Mesenchymal stem cell (in vitro differentiated cells and primary cell): ENCODE measurements around the gene ZNF563. TPM values are rescaled to one million over a fixed set of nuclear protein-coding genes. Genes with fewer than 3 reads are reported as not detected.

Experiments
- DNase-seq: peaks from one replicate; pipeline ENCODE4 v3.0.0-alpha.2; 2013
- H2AFZ ChIP-seq: one replicate; pipeline ENCODE4 v1.6.1; 2013; ENCODE audit warnings: low read depth, mild to moderate bottlenecking, control low read depth, inconsistent platforms, low read length, moderate library complexity
- H2AK5ac ChIP-seq: 2 replicates; pipeline ENCODE4 v1.6.1; 2013; ENCODE audit warnings: low read length, moderate library complexity, mild to moderate bottlenecking, inconsistent platforms; ENCODE audit not compliant: severe bottlenecking
- H2BK120ac ChIP-seq: one replicate; pipeline ENCODE4 v1.6.1; 2013; ENCODE audit warnings: low read depth, mild to moderate bottlenecking, inconsistent platforms, low read length, moderate library complexity
- H2BK12ac ChIP-seq, 2 experiments: one replicate each; pipeline ENCODE4 v1.6.1; 2013; ENCODE audit warnings: inconsistent platforms in 2 of 2, low read length in 2 of 2, mild to moderate bottlenecking in 2 of 2, moderate library complexity in 2 of 2, control low read depth in 1 of 2
- H2BK15ac ChIP-seq: one replicate; pipeline ENCODE4 v1.6.1; 2013; ENCODE audit warnings: mild to moderate bottlenecking, low read depth, inconsistent platforms; ENCODE audit not compliant: poor library complexity, severe bottlenecking
- H2BK5ac ChIP-seq: 2 replicates; pipeline ENCODE4 v1.6.1; 2013; ENCODE audit warnings: low read depth, mild to moderate bottlenecking, low read length, control low read depth, inconsistent platforms; ENCODE audit not compliant: poor library complexity, severe bottlenecking
- H3K14ac ChIP-seq, 2 experiments: one replicate each; pipeline ENCODE4 v1.6.1; 2013; ENCODE audit warnings: inconsistent platforms in 2 of 2, low read length in 2 of 2, control low read depth in 1 of 2, mild to moderate bottlenecking in 1 of 2, moderate library complexity in 1 of 2
- H3K18ac ChIP-seq, 2 experiments: one replicate each; pipeline ENCODE4 v1.6.1; 2013; ENCODE audit warnings: inconsistent platforms in 2 of 2, low read length in 2 of 2, control low read depth in 1 of 2, low read depth in 1 of 2, mild to moderate bottlenecking in 1 of 2
- H3K23ac ChIP-seq, 2 experiments: one replicate each; pipeline ENCODE4 v1.6.1; 2013; ENCODE audit warnings: inconsistent platforms in 2 of 2, low read length in 2 of 2, mild to moderate bottlenecking in 2 of 2, moderate library complexity in 2 of 2, control low read depth in 1 of 2
- H3K27ac ChIP-seq: 2 replicates; pipeline ENCODE4 v1.5.1; 2013; ENCODE audit warnings: mild to moderate bottlenecking, moderate library complexity, low read length, control low read depth, inconsistent platforms; ENCODE audit not compliant: poor library complexity, severe bottlenecking
- H3K27me3 ChIP-seq, 2 experiments: 2 replicates each; pipeline versions ENCODE4 v1.6.1 to v1.7.0; 2013; ENCODE audit warnings: low read length in 2 of 2, mild to moderate bottlenecking in 2 of 2, moderate library complexity in 2 of 2, control low read depth in 1 of 2, inconsistent platforms in 1 of 2; ENCODE audit not compliant: control insufficient read depth in 1 of 2, insufficient read depth in 1 of 2
- H3K36me3 ChIP-seq, 2 experiments: 2 replicates each; pipeline versions ENCODE4 v1.6.1 to v1.7.0; 2013; ENCODE audit warnings: low read length in 2 of 2, control low read depth in 1 of 2, inconsistent platforms in 1 of 2, low read depth in 1 of 2, mild to moderate bottlenecking in 1 of 2; ENCODE audit not compliant: insufficient read depth in 2 of 2, control insufficient read depth in 1 of 2
- H3K4ac ChIP-seq, 2 experiments: one replicate each; pipeline ENCODE4 v1.6.1; 2013; ENCODE audit warnings: inconsistent platforms in 2 of 2, low read length in 2 of 2, mild to moderate bottlenecking in 2 of 2, moderate library complexity in 2 of 2, control low read depth in 1 of 2, low read depth in 1 of 2
- H3K4me1 ChIP-seq: 2 replicates; pipeline ENCODE4 v1.6.1; 2013; ENCODE audit warnings: low read depth, low read length, control low read depth; ENCODE audit not compliant: control insufficient read depth, insufficient read depth
- H3K4me2 ChIP-seq: 2 replicates; pipeline ENCODE4 v1.6.1; 2013; ENCODE audit warnings: low read length, mild to moderate bottlenecking, inconsistent platforms; ENCODE audit not compliant: poor library complexity, severe bottlenecking
- H3K4me3 ChIP-seq, 2 experiments: 2 replicates each; pipeline versions ENCODE4 v1.5.1 to v1.7.0; 2013; ENCODE audit warnings: low read length in 2 of 2, mild to moderate bottlenecking in 2 of 2, control low read depth in 1 of 2, low read depth in 1 of 2; ENCODE audit not compliant: insufficient read depth in 1 of 2
- H3K79me1 ChIP-seq: replicated peaks from 2 replicates; pipeline ENCODE4 v1.6.1; 2013; ENCODE audit warnings: mild to moderate bottlenecking, control low read depth, low read length, inconsistent platforms; ENCODE audit not compliant: poor library complexity, severe bottlenecking
- H3K9ac ChIP-seq: 2 replicates; pipeline ENCODE4 v1.7.0; 2013; ENCODE audit warnings: mild to moderate bottlenecking, low read length, moderate library complexity
- H3K9me3 ChIP-seq: 2 replicates; pipeline ENCODE4 v1.7.0; 2013; ENCODE audit warnings: mild to moderate bottlenecking, low read length; ENCODE audit not compliant: control insufficient read depth
- H4K8ac ChIP-seq: one replicate; pipeline ENCODE4 v1.6.1; 2013; ENCODE audit warnings: inconsistent platforms, mild to moderate bottlenecking, low read length, moderate library complexity
- H4K91ac ChIP-seq: one replicate; pipeline ENCODE4 v1.6.1; 2013; ENCODE audit warnings: mild to moderate bottlenecking, low read length, inconsistent platforms
- WGBS: methylation state at CpG from one replicate; pipeline ENCODE4 v1.1.7; 2013; ENCODE audit warnings: mixed read lengths; 5-methylcytosine and 5-hydroxymethylcytosine counted together
- small RNA-seq: library from polyadenylated mRNA; stranded (forward); fragments of <200 nt; extraction: miRNeasy Mini kit (QIAGEN cat#:217004); gene quantifications from one replicate; pipeline ENCODE3, GENCODE V24; 2013; ENCODE audit warnings: low read depth

The ZNF563 gene

DNA sequence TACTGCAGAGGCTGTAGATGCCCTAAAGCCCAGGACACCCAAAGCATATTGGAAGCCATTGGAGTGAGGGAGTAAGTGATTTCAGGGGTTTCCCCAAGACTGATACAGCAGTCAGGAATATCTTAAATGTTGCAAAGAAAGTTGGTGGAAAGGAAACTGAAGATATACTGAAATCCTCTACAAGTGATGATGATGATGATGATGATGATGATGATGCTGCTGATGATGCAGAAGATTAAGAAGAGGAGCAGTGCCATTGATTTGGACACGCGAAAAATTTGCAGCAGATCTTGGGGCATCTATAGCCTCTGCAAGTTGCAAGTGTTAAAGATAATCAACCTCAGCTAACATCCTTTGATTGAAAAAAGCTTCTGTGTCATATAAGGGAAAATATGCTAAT lies 62.6 kb downstream of the ZNF563 start:
- Histone ChIP-seq H4K91ac (no peak overlapping the region), H3K4me3 (peak overlapping the region in 1 of 2 experiments; percentile 60), H3K79me1 (peaks cover 7% of the 10 kb centered on the region), H3K27me3 (no peaks in the 10 kb centered on the region), H3K14ac (no peak overlapping the region), H3K36me3 (peaks cover 27 to 60% of the 10 kb centered on the region in 2 experiments), H2BK12ac (no peak overlapping the region), H2BK120ac (no peak overlapping the region), H3K4me1 (no peaks in the 10 kb centered on the region), H3K27ac (no peak overlapping the region), H3K4me2 (no peak overlapping the region), H4K8ac (no peak overlapping the region), H2BK5ac (no peak overlapping the region), H3K9ac (no peak overlapping the region), H3K9me3 (peaks cover 92% of the 10 kb centered on the region), H2AK5ac (no peak overlapping the region), H2AFZ (no peak overlapping the region), H2BK15ac (no peak overlapping the region), H3K23ac (no peak overlapping the region), H3K18ac (no peak overlapping the region), H3K4ac (no peak overlapping the region)
- no peak for DNase-seq
- WGBS: no CpG with 5 or more reads among the region's 2 CpGs

Small RNAs within 50 kb of the gene (small RNA-seq; reads per million reads assigned to genes)
- gene RPS29P23: not detected
